OCI-LY3 (cell line): ENCODE measurements around the gene LRP1B.

ENCODE experiments used
- H2AFZ ChIP-seq: fragments of 200-600, 300-600 bp; shearing (Covaris generic); 2 replicates; pipeline ENCODE4 v1.6.0; 2014; ENCODE audit warnings: antibody characterized with exemption, low read depth, low read length
- H3K27ac ChIP-seq: fragments of 200-600, 300-600 bp; sonication (generic); 2 replicates; pipeline ENCODE4 v1.5.1; 2014; ENCODE audit warnings: mild to moderate bottlenecking, low read length, moderate library complexity, mixed read lengths
- H3K27me3 ChIP-seq: fragments of 200-600, 300-600 bp; sonication (generic); 2 replicates; pipeline ENCODE4 v1.6.1; 2014; ENCODE audit warnings: low read depth, low read length, mixed read lengths
- H3K36me3 ChIP-seq: fragments of 200-600, 300-600 bp; sonication (generic); replicated peaks from 2 replicates; pipeline ENCODE3; 2014; ENCODE audit warnings: low read depth, low read length, mixed read lengths
- H3K4me1 ChIP-seq: fragments of 300-600, 200-600 bp; sonication (generic); 2 replicates; pipeline ENCODE4 v1.6.1; 2014; ENCODE audit warnings: low read length, mixed read lengths
- H3K4me2 ChIP-seq: fragments of 200-600, 300-600 bp; sonication (generic); 2 replicates; pipeline ENCODE4 v1.6.1; 2014; ENCODE audit warnings: low read length, mixed read lengths
- H3K4me3 ChIP-seq: fragments of 300-600, 200-600 bp; sonication (generic); 2 replicates; pipeline ENCODE4 v1.5.1; 2014; ENCODE audit warnings: antibody characterized with exemption, mild to moderate bottlenecking, low read length, moderate library complexity
- H3K79me2 ChIP-seq: fragments of 300-600, 200-600 bp; shearing (Covaris generic); 2 replicates; pipeline ENCODE4 v1.6.1; 2014; ENCODE audit warnings: mild to moderate bottlenecking, low read length, mixed read lengths
- H3K9ac ChIP-seq: fragments of 300-600, 200-600 bp; shearing (Covaris generic); 2 replicates; pipeline ENCODE4 v1.6.0; 2014; ENCODE audit warnings: mild to moderate bottlenecking, low read length, moderate library complexity
- H3K9me3 ChIP-seq: fragments of 200-600, 300-600 bp; shearing (Covaris generic); 2 replicates; pipeline ENCODE4 v1.6.1; 2014; ENCODE audit warnings: low read length, mixed read lengths; ENCODE audit not compliant: insufficient read depth
- H4K20me1 ChIP-seq: fragments of 200-600, 300-600 bp; sonication (generic); 2 replicates; pipeline ENCODE4 v1.6.1; 2016; ENCODE audit warnings: low read length, mixed read lengths; ENCODE audit not compliant: insufficient read depth
- EZH2phosphoT487 ChIP-seq: fragments of 200-600 bp; shearing (Covaris generic); IDR thresholded peaks from 2 replicates; pipeline ENCODE4 v1.6.1; 2018; ENCODE audit warnings: antibody characterized with exemption, mixed run types, low read depth
- TF ChIP-seq, protein P1 (sequence below): fragments of 200-600, 300-600 bp; sonication (generic); IDR thresholded peaks from 2 replicates; pipeline ENCODE4 v1.5.1; 2014; ENCODE audit warnings: antibody characterized with exemption, low read length, low read depth

The LRP1B gene

DNA sequence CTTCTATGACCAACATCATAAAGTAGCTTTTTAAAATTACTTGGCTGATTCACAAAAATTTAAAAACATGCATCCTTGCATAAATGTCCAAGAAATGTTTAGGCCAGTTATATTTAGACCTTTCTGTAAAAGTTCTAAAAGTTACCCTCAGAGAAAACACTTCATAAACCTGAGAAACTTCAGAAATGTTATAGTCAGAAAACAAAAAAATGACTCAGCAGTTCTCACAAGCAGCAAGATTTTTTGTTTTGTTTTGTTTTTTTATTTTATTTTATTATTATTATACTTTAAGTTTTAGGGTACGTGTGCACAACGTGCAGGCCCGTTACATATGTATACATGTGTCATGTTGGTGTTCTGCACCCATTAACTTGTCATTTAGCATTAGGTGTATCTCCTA lies 648.1 kb downstream of the LRP1B start:
- Histone ChIP-seq H3K9me3 (no peaks in the 10 kb centered on the region), H4K20me1 (no peaks in the 10 kb centered on the region), H3K4me3 (no peak overlapping the region), H3K4me1 (no peaks in the 10 kb centered on the region), H3K79me2 (no peaks in the 10 kb centered on the region), H2AFZ (no peak overlapping the region), H3K27ac (no peak overlapping the region), H3K4me2 (no peak overlapping the region), H3K9ac (no peak overlapping the region), H3K27me3 (no peaks in the 10 kb centered on the region), H3K36me3 (no peaks in the 10 kb centered on the region)
- TF ChIP-seq, protein P1, sequence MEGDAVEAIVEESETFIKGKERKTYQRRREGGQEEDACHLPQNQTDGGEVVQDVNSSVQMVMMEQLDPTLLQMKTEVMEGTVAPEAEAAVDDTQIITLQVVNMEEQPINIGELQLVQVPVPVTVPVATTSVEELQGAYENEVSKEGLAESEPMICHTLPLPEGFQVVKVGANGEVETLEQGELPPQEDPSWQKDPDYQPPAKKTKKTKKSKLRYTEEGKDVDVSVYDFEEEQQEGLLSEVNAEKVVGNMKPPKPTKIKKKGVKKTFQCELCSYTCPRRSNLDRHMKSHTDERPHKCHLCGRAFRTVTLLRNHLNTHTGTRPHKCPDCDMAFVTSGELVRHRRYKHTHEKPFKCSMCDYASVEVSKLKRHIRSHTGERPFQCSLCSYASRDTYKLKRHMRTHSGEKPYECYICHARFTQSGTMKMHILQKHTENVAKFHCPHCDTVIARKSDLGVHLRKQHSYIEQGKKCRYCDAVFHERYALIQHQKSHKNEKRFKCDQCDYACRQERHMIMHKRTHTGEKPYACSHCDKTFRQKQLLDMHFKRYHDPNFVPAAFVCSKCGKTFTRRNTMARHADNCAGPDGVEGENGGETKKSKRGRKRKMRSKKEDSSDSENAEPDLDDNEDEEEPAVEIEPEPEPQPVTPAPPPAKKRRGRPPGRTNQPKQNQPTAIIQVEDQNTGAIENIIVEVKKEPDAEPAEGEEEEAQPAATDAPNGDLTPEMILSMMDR = no peak
- no peak for TF ChIP-seq EZH2phosphoT487

DNA sequence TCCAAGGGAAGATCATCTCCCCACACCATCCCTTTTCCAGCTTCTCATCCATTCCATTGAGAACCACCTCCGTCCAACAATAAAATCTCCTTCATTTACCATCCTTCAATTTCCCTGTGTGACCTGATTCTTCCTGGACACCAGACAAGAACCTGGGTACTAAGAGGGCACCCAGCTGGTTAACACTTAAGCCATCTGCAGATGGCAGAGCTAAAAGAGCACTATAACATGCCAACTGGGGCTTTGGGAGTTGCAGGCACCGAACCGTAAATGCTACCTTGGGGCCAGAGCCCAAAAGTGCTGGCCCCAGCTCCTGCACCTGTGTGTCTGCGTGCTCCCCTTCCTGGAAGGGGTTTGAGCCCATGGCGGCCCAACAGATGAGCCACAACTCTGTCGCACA lies 655.0 kb downstream of the LRP1B start:
- no peaks in the 10 kb centered on the region for H3K4me1 ChIP-seq
- no peak overlapping the region for H3K4me3 ChIP-seq
- H3K4me2 ChIP-seq = no peak overlapping the region
- H3K27me3 ChIP-seq = no peaks in the 10 kb centered on the region
- no peaks in the 10 kb centered on the region for H3K79me2 ChIP-seq
- no peak overlapping the region for H2AFZ ChIP-seq
- no peak overlapping the region for H3K9ac ChIP-seq
- no peaks in the 10 kb centered on the region for H4K20me1 ChIP-seq
- no peak overlapping the region for H3K27ac ChIP-seq
- no peaks in the 10 kb centered on the region for H3K9me3 ChIP-seq
- H3K36me3 ChIP-seq = no peaks in the 10 kb centered on the region
- TF ChIP-seq, protein P1 = no peak
- TF ChIP-seq EZH2phosphoT487 = no peak

DNA sequence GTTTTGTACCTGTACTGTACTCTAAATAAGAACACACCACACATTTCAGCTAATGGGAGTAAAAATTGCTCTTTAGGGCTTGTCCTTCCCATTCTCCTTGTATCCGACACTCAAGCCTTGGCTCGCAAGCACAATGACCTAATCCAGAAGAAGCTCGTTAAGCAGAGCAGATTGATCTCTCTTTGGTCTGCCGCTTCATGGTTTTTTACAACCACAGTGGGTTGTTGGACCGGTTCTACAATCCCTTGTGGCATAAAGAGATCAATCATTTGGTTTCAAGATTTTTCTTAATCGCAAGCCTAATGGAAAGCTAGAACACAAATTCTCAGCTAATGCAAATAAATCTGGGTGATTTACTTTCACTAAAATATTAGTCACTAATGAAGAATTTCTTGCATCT lies 662.1 kb downstream of the LRP1B start:
- Histone ChIP-seq H3K9me3 (no peaks in the 10 kb centered on the region), H3K9ac (no peak overlapping the region), H3K27me3 (no peaks in the 10 kb centered on the region), H3K79me2 (no peaks in the 10 kb centered on the region), H3K27ac (no peak overlapping the region), H3K4me3 (no peak overlapping the region), H4K20me1 (no peaks in the 10 kb centered on the region), H3K4me1 (peaks cover 4% of the 10 kb centered on the region; the same call in 1 of the 2 replicates), H3K4me2 (no peak overlapping the region), H2AFZ (no peak overlapping the region), H3K36me3 (no peaks in the 10 kb centered on the region)
- TF ChIP-seq, protein P1 = no peak

DNA sequence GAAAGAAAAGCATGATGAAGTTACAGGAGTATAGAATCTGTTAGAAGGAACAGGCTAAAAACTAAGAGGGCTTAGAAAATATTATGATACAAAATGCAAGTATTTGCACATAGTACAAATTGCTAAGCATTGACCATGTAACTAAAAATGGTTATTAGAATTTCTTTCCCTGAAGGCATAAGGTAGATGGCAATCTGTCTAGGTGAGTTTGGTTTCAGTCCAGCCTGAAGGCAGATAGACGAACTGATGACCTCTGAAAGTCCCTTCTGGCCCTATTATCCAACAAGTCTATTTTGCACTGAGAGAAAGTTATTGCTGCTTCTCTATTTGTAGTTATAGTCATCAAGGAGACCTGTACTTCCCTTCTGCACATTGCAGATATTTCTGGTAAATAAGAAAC lies 663.5 kb downstream of the LRP1B start:
- peaks cover 4% of the 10 kb centered on the region; the same call in 1 of the 2 replicates for H3K4me1 ChIP-seq
- H3K27me3 ChIP-seq = no peaks in the 10 kb centered on the region
- H3K4me3 ChIP-seq = no peak overlapping the region
- no peaks in the 10 kb centered on the region for H4K20me1 ChIP-seq
- H2AFZ ChIP-seq = no peak overlapping the region
- 0 out of 2 replicates have a peak overlapping the region, but pooled peaks have one; percentile 0 for H3K4me2 ChIP-seq
- H3K79me2 ChIP-seq = no peaks in the 10 kb centered on the region
- no peak overlapping the region for H3K9ac ChIP-seq
- TF ChIP-seq, protein P1 = no peak
- no peak for TF ChIP-seq EZH2phosphoT487
- H3K36me3 ChIP-seq = no peaks in the 10 kb centered on the region
- no peaks in the 10 kb centered on the region for H3K9me3 ChIP-seq
- H3K27ac ChIP-seq = no peak overlapping the region
